OCI-LY1 (cell line): Measurements from ENCODE around the gene MAP3K8.

Source experiments
- H2AFZ ChIP-seq: fragments of 200-600 bp; sonication (generic), shearing (Covaris generic); 2 replicates; pipeline ENCODE4 v1.6.0; 2014; ENCODE audit warnings: antibody characterized with exemption, mild to moderate bottlenecking, low read length
- H3F3A ChIP-seq: fragments of 200-600 bp; sonication (generic), shearing (Covaris generic); 2 replicates; pipeline ENCODE4 v1.6.0; 2014; ENCODE audit warnings: mild to moderate bottlenecking, antibody characterized with exemption, low read length, moderate library complexity; ENCODE audit not compliant: insufficient read depth
- H3K27ac ChIP-seq: fragments of 200-600 bp; sonication (generic); 2 replicates; pipeline ENCODE4 v1.5.1; 2014; ENCODE audit warnings: low read length, mixed run types, mild to moderate bottlenecking, low read depth; ENCODE audit not compliant: poor library complexity, severe bottlenecking
- H3K27me3 ChIP-seq: fragments of 200-600 bp; sonication (generic); 2 replicates; pipeline ENCODE4 v1.6.0; 2014; ENCODE audit warnings: antibody characterized with exemption, mild to moderate bottlenecking, low read length, moderate library complexity; ENCODE audit not compliant: insufficient read depth
- H3K36me3 ChIP-seq: fragments of 200-600 bp; sonication (generic); 2 replicates; pipeline ENCODE4 v1.6.1; 2014; ENCODE audit warnings: mild to moderate bottlenecking, antibody characterized with exemption, low read length, moderate library complexity, mixed read lengths; ENCODE audit not compliant: insufficient read depth
- H3K4me1 ChIP-seq: fragments of 200-600 bp; sonication (generic); 2 replicates; pipeline ENCODE4 v1.5.1; 2014; ENCODE audit warnings: mild to moderate bottlenecking, low read length, moderate library complexity; ENCODE audit not compliant: insufficient read depth, severe bottlenecking
- H3K4me2 ChIP-seq: fragments of 200-600 bp; sonication (generic), shearing (Covaris generic); 2 replicates; pipeline ENCODE4 v1.6.1; 2014; ENCODE audit warnings: low read length
- H3K4me3 ChIP-seq: fragments of 200-600 bp; sonication (generic); 2 replicates; pipeline ENCODE4 v1.5.1; 2014; ENCODE audit warnings: low read length, low read depth, mild to moderate bottlenecking, mixed read lengths; ENCODE audit not compliant: poor library complexity, severe bottlenecking
- H3K79me2 ChIP-seq: fragments of 200-600 bp; shearing (Covaris generic); 2 replicates; pipeline ENCODE4 v1.6.1; 2016; ENCODE audit warnings: mixed run types, low read length, mixed read lengths; ENCODE audit not compliant: insufficient read depth
- H3K9ac ChIP-seq: fragments of 200-600 bp; sonication (generic), shearing (Covaris generic); 2 replicates; pipeline ENCODE4 v1.6.1; 2014; ENCODE audit warnings: mild to moderate bottlenecking, low read length, mixed read lengths
- H3K9me2 ChIP-seq: fragments of 200-600 bp; sonication (generic), shearing (Covaris generic); 2 replicates; pipeline ENCODE4 v1.6.1; 2014; ENCODE audit warnings: low read depth, mild to moderate bottlenecking, low read length, mixed read lengths
- H3K9me3 ChIP-seq: fragments of 200-600 bp; shearing (Covaris generic); 2 replicates; pipeline ENCODE4 v1.6.1; 2014; ENCODE audit warnings: low read length, mixed read lengths
- H4K20me1 ChIP-seq: fragments of 200-600 bp; sonication (generic), shearing (Covaris generic); 2 replicates; pipeline ENCODE4 v1.6.0; 2016; ENCODE audit warnings: mild to moderate bottlenecking, low read length; ENCODE audit not compliant: insufficient read depth
- EZH2 ChIP-seq: fragments of 200-600 bp; sonication (generic), shearing (Covaris generic); IDR thresholded peaks from 2 replicates; pipeline ENCODE4 v1.8.0; 2017; ENCODE audit warnings: borderline replicate concordance, mixed run types, mild to moderate bottlenecking, antibody characterized with exemption, low read length, moderate library complexity, mixed read lengths
- TF ChIP-seq, protein P1 (sequence below): fragments of 200-600 bp; sonication (generic), shearing (Covaris generic); IDR thresholded peaks from 2 replicates; pipeline ENCODE4 v1.5.1; 2017; ENCODE audit warnings: mild to moderate bottlenecking, antibody characterized with exemption, low read length, moderate library complexity, mixed read lengths

MAP3K8 gene

DNA sequence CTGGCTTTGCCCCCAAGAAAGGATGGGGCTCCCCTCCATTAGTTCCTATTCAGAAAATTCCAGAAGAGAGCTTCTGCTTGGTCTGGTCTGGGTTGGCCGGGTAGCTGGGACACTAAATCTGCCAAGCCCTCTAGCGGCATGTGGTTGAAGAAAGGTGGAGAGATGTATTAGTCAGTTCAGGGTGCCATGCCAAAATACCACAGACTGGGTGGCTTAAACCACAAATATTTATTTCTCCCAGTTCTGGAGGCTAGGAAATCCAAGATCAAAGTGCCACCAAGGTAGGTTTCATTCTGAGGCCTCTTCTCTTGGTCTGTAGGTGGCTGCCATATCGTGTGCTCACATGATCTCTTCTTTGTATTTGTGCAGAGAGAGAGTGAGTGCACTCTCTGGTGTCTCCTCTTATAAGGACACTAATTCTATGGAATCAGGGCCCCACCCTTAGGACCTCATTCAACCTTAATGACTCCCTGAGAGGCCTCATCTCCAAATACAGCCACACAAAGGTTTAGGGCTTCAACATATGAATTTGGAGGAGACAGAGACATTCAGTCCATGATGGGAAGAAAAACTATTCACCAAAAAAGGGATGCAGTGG, 46.2 kb upstream of the MAP3K8 start:
- no peaks in the 10 kb centered on the region for H4K20me1 ChIP-seq
- H3K4me3 ChIP-seq = no peak overlapping the region
- no peaks in the 10 kb centered on the region for H3K4me1 ChIP-seq
- H3K9me2 ChIP-seq = no peaks in the 10 kb centered on the region
- H3K36me3 ChIP-seq = no peaks in the 10 kb centered on the region
- no peak for TF ChIP-seq EZH2
- TF ChIP-seq, protein P1, sequence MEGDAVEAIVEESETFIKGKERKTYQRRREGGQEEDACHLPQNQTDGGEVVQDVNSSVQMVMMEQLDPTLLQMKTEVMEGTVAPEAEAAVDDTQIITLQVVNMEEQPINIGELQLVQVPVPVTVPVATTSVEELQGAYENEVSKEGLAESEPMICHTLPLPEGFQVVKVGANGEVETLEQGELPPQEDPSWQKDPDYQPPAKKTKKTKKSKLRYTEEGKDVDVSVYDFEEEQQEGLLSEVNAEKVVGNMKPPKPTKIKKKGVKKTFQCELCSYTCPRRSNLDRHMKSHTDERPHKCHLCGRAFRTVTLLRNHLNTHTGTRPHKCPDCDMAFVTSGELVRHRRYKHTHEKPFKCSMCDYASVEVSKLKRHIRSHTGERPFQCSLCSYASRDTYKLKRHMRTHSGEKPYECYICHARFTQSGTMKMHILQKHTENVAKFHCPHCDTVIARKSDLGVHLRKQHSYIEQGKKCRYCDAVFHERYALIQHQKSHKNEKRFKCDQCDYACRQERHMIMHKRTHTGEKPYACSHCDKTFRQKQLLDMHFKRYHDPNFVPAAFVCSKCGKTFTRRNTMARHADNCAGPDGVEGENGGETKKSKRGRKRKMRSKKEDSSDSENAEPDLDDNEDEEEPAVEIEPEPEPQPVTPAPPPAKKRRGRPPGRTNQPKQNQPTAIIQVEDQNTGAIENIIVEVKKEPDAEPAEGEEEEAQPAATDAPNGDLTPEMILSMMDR = peak; percentile 19; the same call in 1 of the 2 replicates
- H3K79me2 ChIP-seq = no peaks in the 10 kb centered on the region
- no peaks in the 10 kb centered on the region for H3F3A ChIP-seq
- no peak overlapping the region for H3K27ac ChIP-seq
- H2AFZ ChIP-seq = no peak overlapping the region
- H3K9me3 ChIP-seq = no peaks in the 10 kb centered on the region
- no peak overlapping the region for H3K4me2 ChIP-seq
- H3K9ac ChIP-seq = no peak overlapping the region
- H3K27me3 ChIP-seq = no peaks in the 10 kb centered on the region

DNA sequence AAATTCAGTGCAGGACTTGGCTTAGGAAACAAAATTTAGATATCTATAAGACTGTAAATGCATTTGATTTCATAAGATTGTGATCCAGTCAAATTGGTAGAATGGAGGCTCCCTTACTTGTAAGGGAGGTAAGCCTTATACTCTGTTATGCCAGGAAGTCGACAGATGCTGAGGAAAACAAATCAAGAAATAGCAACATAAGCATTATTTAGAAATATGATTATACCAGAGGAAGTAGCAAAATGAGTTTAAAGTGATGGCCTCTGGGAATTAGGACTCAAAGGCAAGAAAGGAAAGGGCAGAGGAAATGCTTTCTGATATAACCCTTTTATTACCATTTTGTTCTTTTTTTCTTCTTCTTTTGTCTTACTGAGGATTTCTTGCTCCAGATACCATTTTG, 44.4 kb upstream of the MAP3K8 start:
- no peak overlapping the region for H3K27ac ChIP-seq
- H3K4me2 ChIP-seq = no peak overlapping the region
- H3F3A ChIP-seq = no peaks in the 10 kb centered on the region
- no peaks in the 10 kb centered on the region for H4K20me1 ChIP-seq
- H2AFZ ChIP-seq = no peak overlapping the region
- no peaks in the 10 kb centered on the region for H3K4me1 ChIP-seq
- no peaks in the 10 kb centered on the region for H3K27me3 ChIP-seq
- no peaks in the 10 kb centered on the region for H3K9me3 ChIP-seq
- H3K9me2 ChIP-seq = no peaks in the 10 kb centered on the region
- H3K36me3 ChIP-seq = no peaks in the 10 kb centered on the region
- H3K9ac ChIP-seq = no peak overlapping the region
- H3K79me2 ChIP-seq = no peaks in the 10 kb centered on the region
- H3K4me3 ChIP-seq = no peak overlapping the region
- no peak for TF ChIP-seq EZH2
- TF ChIP-seq, protein P1 = no peak

DNA sequence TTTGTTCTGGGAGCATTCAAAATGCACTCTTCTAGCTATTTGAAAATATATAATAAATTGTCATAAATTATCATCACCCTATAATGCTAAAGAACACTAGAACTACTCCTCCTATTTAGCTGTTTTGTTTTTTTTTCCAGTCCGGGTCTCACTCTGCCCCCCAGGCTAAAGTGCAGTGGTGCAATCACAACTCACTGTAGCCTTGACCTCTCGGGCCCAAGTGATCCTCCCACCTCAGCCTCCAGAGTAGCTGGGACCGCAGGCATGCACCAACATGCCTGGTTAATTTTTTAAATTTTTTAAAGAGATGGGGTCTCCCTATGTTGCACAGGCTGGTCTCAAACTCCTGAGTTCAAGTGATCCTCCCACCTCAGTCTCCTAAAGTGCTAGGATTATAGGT, 43.8 kb upstream of the MAP3K8 start:
- Histone ChIP-seq H3K9me2 (no peaks in the 10 kb centered on the region), H3K36me3 (no peaks in the 10 kb centered on the region), H3K9ac (no peak overlapping the region), H3K4me1 (no peaks in the 10 kb centered on the region), H3K4me3 (no peak overlapping the region), H3K9me3 (no peaks in the 10 kb centered on the region), H4K20me1 (no peaks in the 10 kb centered on the region), H3K27ac (no peak overlapping the region), H3F3A (no peaks in the 10 kb centered on the region), H3K4me2 (no peak overlapping the region), H3K27me3 (no peaks in the 10 kb centered on the region), H3K79me2 (no peaks in the 10 kb centered on the region), H2AFZ (no peak overlapping the region)
- no peak for TF ChIP-seq EZH2
- TF ChIP-seq, protein P1 = no peak
